ENCODE data around the gene LURAP1L.

Gene LURAP1L

GRCh38 chr9:12798066-12798770 is 23.4 kb downstream of the LURAP1L start:
- FAIRE-seq (no peak), DNase-seq (ENCODE audit: insufficient read length) (no peak)
- TF ChIP-seq TAF1 (IDR thresholded peaks at IDR 0.05; ENCODE audit: borderline replicate concordance, low read depth, low read length) (no peak), POLR2A (IDR thresholded peaks at IDR 0.05; ENCODE audit: low read depth, low read length) (no peak), POLR2AphosphoS5 (IDR thresholded peaks at IDR 0.05; ENCODE audit: low read depth, low read length) (no peak)

GRCh38 chr9:12801187-12801586 is 26.4 kb downstream of the LURAP1L start:
- FAIRE-seq (no peak), DNase-seq (ENCODE audit: insufficient read length) (no peak)
- TF ChIP-seq POLR2AphosphoS5 (IDR thresholded peaks at IDR 0.05; ENCODE audit: low read depth, low read length): no peak
- TF ChIP-seq TAF1 (IDR thresholded peaks at IDR 0.05; ENCODE audit: borderline replicate concordance, low read depth, low read length): no peak
- no peak for TF ChIP-seq POLR2A (IDR thresholded peaks at IDR 0.05; ENCODE audit: low read depth, low read length)

GRCh38 chr9:12801663-12802062 is 26.8 kb downstream of the LURAP1L start:
- TF ChIP-seq POLR2AphosphoS5 (IDR thresholded peaks at IDR 0.05; ENCODE audit: low read depth, low read length) (no peak), POLR2A (IDR thresholded peaks at IDR 0.05; ENCODE audit: low read depth, low read length) (no peak), TAF1 (IDR thresholded peaks at IDR 0.05; ENCODE audit: borderline replicate concordance, low read depth, low read length) (no peak)
- no peak for DNase-seq (ENCODE audit: insufficient read length)

GRCh38 chr9:12802093-12802492 is 27.3 kb downstream of the LURAP1L start:
- FAIRE-seq: no peak
- no peak for DNase-seq (ENCODE audit: insufficient read length)
- TF ChIP-seq POLR2AphosphoS5 (IDR thresholded peaks at IDR 0.05; ENCODE audit: low read depth, low read length): no peak
- no peak for TF ChIP-seq TAF1 (IDR thresholded peaks at IDR 0.05; ENCODE audit: borderline replicate concordance, low read depth, low read length)
- TF ChIP-seq POLR2A (IDR thresholded peaks at IDR 0.05; ENCODE audit: low read depth, low read length): no peak

More at GRCh38 chr9:12801663-12802062, 26.8 kb downstream of the LURAP1L start:
- FAIRE-seq: no peak

GRCh38 chr9:12808569-12808968 is 33.7 kb downstream of the LURAP1L start:
- TF ChIP-seq POLR2AphosphoS5 (IDR thresholded peaks at IDR 0.05; ENCODE audit: low read depth, low read length) (no peak), TAF1 (IDR thresholded peaks at IDR 0.05; ENCODE audit: borderline replicate concordance, low read depth, low read length) (no peak), POLR2A (IDR thresholded peaks at IDR 0.05; ENCODE audit: low read depth, low read length) (no peak)
- DNase-seq (ENCODE audit: insufficient read length) (no peak), FAIRE-seq (no peak)

GRCh38 chr9:12809720-12810119 is 34.9 kb downstream of the LURAP1L start:
- TF ChIP-seq POLR2AphosphoS5 (IDR thresholded peaks at IDR 0.05; ENCODE audit: low read depth, low read length) (no peak), TAF1 (IDR thresholded peaks at IDR 0.05; ENCODE audit: borderline replicate concordance, low read depth, low read length) (no peak), POLR2A (IDR thresholded peaks at IDR 0.05; ENCODE audit: low read depth, low read length) (no peak)
- FAIRE-seq (no peak), DNase-seq (ENCODE audit: insufficient read length) (no peak)

- FAIRE-seq: no peak
- TF ChIP-seq POLR2AphosphoS5 (IDR thresholded peaks at IDR 0.05; ENCODE audit: low read depth, low read length): no peak
- no peak for TF ChIP-seq TAF1 (IDR thresholded peaks at IDR 0.05; ENCODE audit: borderline replicate concordance, low read depth, low read length)
- no peak for TF ChIP-seq POLR2A (IDR thresholded peaks at IDR 0.05; ENCODE audit: low read depth, low read length)
- DNase-seq (ENCODE audit: insufficient read length): no peak
Observed at GRCh38 chr9:12811935-12812334, 37.1 kb downstream of the LURAP1L start.

GRCh38 chr9:12812710-12813109 is 37.9 kb downstream of the LURAP1L start:
- DNase-seq (ENCODE audit: insufficient read length) (no peak), FAIRE-seq (no peak)
- no peak for TF ChIP-seq POLR2A (IDR thresholded peaks at IDR 0.05; ENCODE audit: low read depth, low read length)
- TF ChIP-seq TAF1 (IDR thresholded peaks at IDR 0.05; ENCODE audit: borderline replicate concordance, low read depth, low read length): no peak
- no peak for TF ChIP-seq POLR2AphosphoS5 (IDR thresholded peaks at IDR 0.05; ENCODE audit: low read depth, low read length)

GRCh38 chr9:12813533-12813932 is 38.7 kb downstream of the LURAP1L start:
- DNase-seq (ENCODE audit: insufficient read length) (no peak), FAIRE-seq (no peak)
- no peak for TF ChIP-seq TAF1 (IDR thresholded peaks at IDR 0.05; ENCODE audit: borderline replicate concordance, low read depth, low read length)
- TF ChIP-seq POLR2A (IDR thresholded peaks at IDR 0.05; ENCODE audit: low read depth, low read length): no peak
- no peak for TF ChIP-seq POLR2AphosphoS5 (IDR thresholded peaks at IDR 0.05; ENCODE audit: low read depth, low read length)

GRCh38 chr9:12813960-12814876 is 39.4 kb downstream of the LURAP1L start:
- DNase-seq (ENCODE audit: insufficient read length) (no peak), FAIRE-seq (no peak)

GRCh38 chr9:12814877-12815237 is 40.0 kb downstream of the LURAP1L start:
- TF ChIP-seq POLR2AphosphoS5 (IDR thresholded peaks at IDR 0.05; ENCODE audit: low read depth, low read length) (no peak), POLR2A (IDR thresholded peaks at IDR 0.05; ENCODE audit: low read depth, low read length) (no peak), TAF1 (IDR thresholded peaks at IDR 0.05; ENCODE audit: borderline replicate concordance, low read depth, low read length) (no peak)
- FAIRE-seq (no peak), DNase-seq (ENCODE audit: insufficient read length) (no peak)

More at GRCh38 chr9:12813960-12814876, 39.4 kb downstream of the LURAP1L start:
- TF ChIP-seq POLR2AphosphoS5 (IDR thresholded peaks at IDR 0.05; ENCODE audit: low read depth, low read length) (no peak), TAF1 (IDR thresholded peaks at IDR 0.05; ENCODE audit: borderline replicate concordance, low read depth, low read length) (no peak), POLR2A (IDR thresholded peaks at IDR 0.05; ENCODE audit: low read depth, low read length) (no peak)

Measured in GM12892 (cell line).